ENCODE results near the gene MFNG.
"Not testable (repeated sequence)": the region's sequence is repeated elsewhere in the genome, so short reads cannot be mapped to it uniquely, and the experiment has no call there.

The MFNG gene

DNA sequence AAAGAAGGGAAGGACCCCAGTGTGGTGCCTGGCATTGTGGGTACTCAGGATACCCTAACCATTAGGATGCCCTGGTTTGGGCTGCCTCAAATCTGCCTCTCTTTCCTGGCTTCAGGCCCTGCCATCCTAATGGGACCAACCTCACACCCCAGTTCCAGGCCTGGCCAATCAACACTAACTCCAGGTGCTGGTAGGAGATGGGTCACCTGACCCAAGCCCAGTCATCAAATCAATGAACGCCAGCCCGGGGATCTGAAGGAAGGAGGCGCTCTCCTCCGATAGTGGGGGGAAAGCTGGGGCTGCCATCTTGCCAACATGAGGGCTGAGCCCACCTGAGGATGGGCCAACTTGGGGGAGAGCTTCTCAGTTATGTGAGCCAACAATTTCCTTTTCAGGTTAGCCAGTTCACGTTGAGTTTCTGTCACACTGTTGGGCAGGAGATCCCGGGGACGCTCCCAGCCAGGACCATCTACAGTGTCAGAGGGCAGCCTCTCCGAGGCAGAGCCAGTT lies 12.7 kb downstream of the MFNG start:
- DNase-seq (ENCODE audit: low read depth) = no peak

DNA sequence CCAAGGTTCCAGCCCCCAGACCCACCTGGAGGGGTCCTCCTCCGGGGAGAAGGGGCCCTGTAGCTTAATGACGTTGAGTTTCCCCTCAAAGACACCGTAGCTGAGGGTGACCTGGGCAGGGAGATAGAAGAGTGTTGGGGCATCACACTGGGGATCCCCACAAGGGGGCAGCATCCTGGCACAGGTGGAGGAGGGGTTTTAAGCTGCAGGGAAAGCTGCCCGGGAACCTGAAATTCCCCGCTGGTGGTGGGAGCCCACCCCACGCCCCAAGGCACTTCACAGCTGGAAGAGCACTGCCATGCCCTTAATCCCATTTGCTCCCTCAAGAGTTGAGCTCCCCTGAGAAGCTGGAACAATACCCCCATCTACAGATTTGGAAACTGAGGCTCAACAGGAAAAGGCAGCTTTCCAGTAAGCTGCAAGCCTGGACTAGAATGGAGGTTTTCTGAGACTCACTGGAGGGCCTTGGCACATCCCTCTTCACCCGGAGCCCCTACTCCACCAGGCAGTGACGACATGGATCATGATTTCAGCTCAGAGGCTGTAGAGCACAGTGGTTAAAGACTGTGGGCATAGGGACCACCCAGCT lies 13.7 kb downstream of the MFNG start:
- DNase-seq (ENCODE audit: low read depth) = peak; percentile 27

DNA sequence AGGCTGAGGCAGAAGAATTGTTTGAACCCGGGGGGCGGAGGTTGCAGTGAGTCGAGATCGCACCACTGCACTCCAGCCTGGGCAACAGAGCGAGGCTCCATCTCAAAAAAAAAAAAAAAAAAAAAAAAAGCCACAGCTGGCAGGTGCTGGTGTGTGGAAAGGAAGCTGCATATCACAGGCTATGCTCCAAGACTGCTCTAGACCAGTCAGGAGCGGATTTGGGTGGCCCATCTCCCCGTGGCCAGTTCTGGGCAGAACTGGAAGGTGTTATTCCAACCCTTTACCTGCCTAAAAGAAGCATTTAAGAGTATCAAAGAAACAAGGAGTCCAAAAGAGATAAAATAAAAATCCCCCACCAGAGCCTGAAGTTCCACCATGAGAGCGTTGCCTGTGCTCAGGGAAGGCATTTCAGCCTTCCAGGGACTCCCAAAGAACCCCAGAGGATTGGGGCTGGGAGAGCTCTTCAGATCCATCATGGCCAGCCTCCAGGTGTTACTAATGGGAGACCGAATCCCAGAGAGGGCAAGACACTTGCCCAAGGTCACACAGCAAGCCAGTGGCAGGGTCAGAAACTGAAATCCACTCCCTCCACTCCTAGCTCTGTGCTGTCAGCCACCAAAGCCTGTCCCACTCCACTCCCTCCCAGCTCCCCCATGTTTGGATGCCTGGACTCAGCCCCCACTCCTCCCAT lies 14.3 kb downstream of the MFNG start:
- no peak for DNase-seq (ENCODE audit: low read depth)

DNA sequence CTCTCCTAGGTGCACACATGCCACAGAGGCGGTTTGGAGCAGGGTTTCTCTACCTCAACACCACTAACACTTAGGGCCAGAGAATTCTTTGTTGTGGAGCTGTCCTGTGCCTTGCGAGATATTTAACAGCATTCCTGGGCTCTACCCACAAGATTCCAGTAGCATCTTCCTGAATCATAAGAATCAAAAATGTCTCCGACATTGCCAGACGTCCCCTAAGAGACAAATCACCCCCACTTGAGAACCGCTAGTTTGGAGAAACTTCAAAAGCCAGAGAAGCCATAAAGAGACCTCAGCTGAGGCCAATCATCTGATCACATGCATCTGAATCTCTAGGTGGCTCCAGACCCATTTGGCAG lies 16.1 kb downstream of the MFNG start:
- DNase-seq (ENCODE audit: low read depth) = no peak

DNA sequence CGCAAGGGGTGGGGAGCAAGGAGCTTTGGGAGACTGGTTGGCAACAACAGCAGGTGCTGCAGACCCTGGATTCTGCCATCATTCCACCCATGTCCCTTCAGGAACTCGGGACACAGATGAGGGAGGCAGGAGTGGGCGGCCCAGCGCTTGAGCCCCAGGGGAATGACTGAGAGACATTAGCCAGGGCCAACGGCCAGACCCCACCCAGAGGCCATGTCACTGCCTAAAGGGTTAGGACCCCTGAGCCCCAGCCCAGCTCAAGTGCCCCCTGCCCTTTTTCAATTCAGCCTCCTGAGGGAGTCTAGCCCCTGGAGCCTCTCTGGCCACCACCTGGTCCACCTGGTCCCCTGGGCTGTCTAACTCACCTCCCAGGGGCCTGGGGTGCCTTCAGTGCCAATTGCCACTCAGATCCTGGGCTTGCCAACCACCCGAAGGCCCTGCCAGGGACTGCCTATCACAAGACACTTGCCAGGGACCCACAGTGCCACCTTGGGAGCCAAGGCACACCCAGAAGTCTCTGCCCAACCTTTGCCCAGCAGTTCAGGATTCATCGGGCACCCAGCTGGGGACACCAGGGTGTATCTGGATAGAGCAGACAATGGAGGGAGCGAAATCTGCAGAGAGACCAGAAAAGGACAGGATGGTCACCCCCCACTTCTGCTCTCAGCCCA lies 16.6 kb downstream of the MFNG start:
- no peak for DNase-seq (ENCODE audit: low read depth)

DNA sequence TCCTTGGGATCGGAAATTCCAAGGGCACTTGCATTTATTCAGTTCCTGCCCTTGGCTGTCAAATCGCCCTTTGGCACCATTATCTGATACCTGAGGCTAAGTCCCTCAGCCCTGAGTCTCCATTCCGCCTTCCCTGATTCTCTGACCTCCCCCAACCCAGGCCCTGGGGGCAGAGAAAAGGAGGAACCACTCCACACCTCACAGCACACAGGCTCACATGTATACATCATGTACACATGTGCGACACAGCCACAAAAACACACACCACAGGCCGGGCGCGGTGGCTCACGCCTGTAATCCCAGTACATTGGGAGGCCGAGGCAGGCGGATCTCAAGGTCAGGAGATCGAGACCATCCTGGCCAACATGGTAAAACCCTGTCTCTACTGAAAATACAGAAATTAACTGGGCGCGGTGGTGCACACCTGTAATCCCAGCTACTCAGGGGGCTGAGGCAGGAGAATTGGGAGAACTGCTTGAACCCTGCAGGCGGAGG lies 17.9 kb downstream of the MFNG start:
- not testable (repeated sequence) for DNase-seq (ENCODE audit: low read depth)

DNA sequence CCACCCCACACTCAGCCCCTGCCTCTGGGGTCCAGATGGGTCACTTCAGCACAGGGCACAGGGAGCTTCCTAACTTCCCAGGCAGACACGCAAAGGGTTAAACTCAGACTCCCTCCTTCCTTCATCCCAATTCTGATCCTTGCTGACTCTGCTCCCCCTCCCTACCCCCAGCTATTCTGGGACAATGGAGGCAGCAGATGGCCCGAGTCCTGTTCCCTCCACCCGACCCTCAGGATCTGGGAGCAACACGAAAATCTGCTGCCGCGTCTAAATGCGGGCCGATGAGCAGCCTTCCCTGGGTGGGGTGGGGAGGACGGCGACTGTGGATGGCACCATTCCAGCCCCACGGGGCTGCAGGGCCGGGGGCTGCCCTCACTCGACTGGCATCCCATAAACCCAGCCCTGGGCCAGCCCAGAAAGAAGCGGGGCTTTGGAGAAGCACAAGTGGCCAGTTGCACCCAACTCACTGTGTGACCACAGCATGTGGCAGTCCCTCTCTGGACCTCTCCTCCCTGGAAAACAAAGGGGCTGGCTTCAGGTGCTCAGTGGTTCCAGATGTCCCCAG lies 18.7 kb downstream of the MFNG start:
- DNase-seq (ENCODE audit: low read depth) = no peak

DNA sequence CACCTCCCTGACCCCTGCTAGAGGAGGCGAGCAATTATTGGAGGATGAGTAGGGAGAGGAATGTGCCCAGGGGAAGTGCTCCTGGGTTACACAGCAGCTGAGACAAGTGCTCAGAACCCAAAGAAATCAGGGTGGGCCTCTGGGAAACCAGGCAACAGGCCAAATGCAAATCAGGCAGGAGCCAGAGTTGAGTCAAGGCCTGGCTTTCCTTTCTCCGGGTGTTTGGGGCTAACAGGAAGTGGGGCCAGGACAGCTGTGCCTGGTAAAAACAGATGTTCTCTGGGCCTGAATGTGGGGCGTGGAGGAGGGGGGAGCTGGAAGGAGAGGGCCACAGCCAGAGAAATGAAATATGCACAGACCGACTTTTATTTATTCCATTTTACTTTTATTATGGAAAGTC lies 22.0 kb downstream of the MFNG start:
- DNase-seq (ENCODE audit: low read depth) = no peak

DNA sequence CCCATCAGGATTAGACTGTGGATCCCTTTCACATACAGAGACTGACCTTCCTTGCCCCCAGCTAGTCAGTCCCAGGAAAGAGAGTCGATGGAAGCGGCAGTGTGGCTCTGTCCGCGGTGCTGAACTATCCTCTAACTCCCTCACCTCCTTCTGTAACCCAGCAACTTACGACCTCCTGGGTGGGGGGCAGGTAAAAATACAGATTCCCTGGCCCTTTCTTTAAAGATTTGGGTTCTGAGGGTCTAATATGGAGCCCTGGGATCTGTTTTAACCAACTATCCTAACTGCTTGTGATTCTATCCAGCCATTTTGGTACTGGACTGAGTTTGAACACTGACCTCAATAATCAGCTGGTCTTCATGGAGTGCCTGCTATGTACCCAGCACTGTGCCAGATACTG lies 23.2 kb downstream of the MFNG start:
- DNase-seq (ENCODE audit: low read depth) = no peak

DNA sequence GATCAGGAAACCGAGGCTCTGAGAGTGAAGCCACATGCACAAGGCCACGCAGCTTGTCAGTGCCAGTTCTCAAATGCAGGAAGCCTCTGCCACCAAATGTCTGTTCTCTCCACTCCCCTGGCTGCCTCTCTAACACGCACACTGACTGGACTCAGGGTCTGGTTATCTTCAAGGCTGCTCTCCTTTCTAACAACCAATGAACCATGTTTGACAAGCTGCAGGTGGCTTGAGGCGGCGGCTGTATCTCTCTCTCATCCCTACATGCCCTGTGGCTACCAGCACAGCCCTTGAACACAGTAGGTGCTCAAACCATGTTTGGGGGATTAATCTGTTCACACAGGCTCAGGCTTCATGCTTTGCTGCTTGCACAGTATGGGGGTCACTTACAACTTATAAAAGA lies 23.7 kb downstream of the MFNG start:
- no peak for DNase-seq (ENCODE audit: low read depth)

DNA sequence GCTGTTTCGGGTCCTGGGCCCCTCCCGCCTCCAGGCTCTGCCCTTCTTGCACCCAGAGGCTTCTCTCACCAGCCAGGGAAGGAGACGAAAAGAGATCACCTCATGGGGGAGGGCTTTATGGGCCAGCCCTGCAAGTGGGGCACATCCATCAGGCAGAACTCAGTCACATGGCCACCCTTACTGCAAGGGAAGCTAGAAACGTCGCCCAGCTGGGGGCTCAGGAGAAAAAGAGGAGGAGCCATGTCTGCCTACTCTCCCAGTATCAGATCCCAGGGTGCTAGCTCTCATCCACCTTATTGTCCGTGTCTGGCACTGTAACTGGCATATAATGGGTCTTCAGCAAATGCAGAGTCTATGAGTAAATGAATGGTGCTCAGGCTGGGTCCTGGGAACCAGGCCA lies 24.2 kb downstream of the MFNG start:
- no peak for DNase-seq (ENCODE audit: low read depth)

DNA sequence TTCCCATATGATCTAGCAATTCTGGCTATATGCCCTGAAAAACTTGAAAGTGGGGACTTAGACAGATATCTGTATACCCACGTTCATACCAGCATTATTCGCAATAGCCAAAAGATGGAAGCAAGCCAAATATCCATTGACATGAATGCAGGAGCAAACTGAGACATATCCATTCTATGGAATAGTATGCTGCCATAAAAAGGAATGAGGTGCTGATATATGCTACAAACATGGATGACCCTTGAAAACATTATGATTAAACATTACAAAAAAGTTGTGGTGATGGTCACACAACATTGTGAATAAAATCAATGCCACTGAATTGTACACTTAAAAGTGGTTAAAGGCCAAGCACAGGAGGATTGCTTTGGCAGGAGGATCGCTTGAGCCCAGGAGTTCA lies 25.5 kb downstream of the MFNG start:
- no peak for DNase-seq (ENCODE audit: low read depth)

DNA sequence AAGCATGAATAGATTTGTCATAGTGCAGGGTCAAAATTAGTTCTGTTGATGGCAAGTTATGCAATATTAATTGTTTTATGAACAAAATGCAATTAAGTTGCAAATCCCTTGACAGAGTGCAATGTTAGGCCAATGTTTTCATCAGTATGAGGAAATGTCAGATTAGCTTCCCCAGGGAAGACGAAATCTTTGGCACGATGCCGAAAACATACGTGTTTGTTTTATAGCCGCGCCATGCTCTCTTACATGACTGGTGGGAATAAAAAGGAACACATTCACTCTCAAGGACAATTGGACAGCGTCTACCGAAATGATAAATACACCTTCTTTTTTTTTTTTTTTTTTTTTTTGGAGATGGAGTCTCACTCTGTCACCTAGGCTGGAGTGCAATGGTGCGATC lies 27.0 kb downstream of the MFNG start:
- DNase-seq (ENCODE audit: low read depth) = no peak

DNA sequence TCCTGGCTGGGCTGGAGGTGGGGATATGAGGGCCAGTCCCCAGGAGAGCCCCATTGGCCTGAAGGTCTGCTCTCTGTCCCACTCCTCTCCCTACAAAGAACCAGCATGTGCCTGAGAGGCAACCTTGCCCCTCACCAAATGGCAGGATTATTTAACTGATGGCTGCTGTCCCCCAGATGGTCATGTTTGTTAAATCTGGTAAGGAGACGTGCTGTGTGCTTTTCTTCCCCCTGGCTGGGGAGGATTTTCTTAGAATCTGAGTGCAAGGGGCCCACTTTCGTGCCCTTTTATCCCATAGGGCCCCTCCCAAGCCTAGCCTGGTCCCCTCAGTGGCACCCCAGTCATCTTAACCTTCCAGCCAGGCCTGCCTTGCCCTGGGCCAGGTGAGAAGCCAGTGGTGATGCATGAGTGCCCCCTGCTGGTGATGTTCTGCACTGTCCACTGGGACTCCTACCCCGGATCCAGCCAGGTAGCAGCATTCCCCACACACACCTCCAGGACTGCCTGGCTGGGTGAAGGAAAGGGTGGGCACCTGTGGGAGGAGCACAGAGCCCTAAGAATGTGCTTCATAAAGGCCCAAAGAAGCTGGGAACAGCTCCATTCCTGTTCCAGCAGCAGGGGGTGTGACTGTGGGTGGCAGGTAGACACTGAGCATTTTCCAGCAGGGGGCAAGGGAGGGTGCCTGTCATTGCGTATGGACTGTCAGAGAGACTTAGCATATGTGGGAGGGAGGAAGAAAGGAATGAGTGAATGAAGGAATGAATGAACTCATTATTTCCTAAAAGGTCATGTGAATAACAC lies 28.9 kb downstream of the MFNG start:
- DNase-seq (ENCODE audit: low read depth) = peak; percentile 78

DNA sequence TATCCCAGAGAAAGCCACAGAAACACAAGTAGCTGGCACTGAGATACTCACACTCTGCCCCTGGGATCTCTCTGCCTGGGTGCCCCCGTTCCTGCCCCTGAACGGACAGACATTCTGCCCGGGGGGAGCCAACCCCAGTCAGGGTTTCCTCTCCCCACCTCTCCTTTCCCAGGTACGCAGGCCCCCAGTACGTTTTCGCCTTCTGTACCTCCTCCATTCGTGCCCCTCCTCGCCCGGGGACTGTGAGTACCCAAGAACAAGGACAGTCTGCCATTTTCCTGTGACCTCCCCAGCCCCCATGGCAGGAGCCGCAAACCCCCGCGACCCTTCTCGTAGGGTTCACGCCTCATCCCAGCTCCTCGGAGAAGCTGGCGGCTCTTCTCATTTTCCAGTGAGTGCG lies 29.8 kb downstream of the MFNG start:
- no peak for DNase-seq (ENCODE audit: low read depth)

DNA sequence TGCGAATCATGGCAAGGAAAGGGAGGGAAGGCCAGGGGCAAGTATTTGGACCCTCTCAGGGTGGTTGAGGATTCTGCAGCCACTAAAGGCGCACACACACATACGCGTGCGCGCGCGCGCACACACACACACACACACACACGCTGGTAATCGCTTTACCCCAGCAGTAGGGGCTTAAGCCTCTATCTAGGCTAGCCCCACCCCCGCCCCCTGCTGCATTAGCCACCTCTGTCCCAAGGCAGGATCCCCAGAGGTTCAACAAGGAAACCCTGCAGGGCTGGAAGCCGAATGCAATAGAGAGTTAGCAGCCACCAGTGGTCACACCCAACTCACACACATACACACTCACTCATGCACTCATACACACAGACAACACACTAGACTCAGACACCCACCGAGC lies 30.3 kb downstream of the MFNG start:
- DNase-seq (ENCODE audit: low read depth) = no peak

DNA sequence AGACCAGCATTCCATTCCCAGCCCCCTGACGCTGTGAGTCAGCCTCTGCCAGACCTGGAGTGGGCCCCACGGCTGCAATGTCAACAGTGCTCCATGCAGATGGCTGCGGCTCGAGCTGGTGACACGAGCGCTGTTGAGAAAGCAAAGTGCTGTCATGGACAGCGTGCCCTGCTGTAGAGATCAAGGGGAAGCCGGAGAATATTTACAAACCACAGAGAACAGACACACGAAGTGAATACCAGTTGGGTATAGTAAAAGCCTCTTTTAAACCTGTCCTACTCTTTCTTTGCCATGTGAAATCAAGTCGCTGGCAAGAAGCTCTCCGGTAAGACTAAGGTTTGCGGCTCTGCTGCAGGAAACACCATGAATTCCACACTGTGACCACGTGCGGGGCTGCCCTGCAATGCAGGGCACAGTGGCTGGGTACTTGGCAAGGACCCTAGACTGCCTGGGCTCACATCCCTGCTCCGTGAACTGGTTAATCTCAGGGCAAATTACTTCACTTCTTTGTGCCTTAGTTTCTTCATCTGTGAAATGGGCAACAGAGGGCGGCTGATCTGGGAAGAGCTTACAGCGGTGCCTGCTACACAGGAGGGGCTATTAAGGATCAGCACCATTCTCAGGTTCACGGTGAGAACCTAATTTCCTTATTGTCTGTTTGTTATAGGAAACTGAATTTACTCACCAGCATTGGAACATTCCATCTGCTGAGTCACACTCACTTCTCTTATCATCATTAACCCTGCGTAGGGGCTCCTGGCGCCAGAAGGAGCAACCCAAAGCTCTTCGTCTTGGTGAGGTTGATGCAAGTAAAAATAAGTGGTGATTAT lies 31.1 kb downstream of the MFNG start:
- no peak for DNase-seq (ENCODE audit: low read depth)

DNA sequence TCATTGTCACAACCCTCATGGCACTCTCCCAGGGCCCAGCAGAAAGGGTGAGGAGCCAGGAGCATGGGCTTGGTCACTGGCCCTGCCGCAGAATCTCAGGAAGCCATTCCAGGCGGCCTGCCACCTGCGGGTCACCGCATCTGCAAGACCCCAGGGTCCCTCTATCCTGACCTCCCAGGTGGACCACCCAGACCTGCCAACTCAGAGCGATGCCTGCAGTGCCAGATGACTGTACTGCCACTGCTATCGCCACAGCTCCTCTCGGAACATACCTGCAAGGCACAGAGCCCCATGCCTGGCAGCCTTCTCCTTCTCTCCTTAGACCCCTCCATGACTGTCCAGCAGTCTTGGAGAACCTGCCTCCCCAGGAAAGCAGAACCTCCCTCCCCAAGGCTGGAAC lies 32.5 kb downstream of the MFNG start:
- no peak for DNase-seq (ENCODE audit: low read depth)

DNA sequence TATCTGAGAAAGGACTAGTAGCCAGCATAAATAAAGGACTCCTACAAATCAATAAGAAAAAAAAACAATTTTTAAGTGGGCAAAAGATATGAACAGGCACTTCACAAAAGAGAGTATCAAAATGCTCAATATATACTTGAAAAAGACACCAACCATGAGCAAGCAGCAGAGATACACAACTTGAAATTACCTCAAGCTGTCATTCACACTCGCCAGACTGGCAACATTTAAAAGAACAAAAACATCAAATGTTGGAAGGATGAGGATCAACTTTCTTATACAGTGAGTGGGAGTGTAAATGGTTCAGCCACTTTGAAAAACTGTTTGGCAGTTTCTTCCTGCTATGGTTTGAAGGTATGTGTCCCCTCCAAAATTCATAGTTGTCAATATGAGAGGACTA lies 35.0 kb downstream of the MFNG start:
- no peak for DNase-seq (ENCODE audit: low read depth)

DNA sequence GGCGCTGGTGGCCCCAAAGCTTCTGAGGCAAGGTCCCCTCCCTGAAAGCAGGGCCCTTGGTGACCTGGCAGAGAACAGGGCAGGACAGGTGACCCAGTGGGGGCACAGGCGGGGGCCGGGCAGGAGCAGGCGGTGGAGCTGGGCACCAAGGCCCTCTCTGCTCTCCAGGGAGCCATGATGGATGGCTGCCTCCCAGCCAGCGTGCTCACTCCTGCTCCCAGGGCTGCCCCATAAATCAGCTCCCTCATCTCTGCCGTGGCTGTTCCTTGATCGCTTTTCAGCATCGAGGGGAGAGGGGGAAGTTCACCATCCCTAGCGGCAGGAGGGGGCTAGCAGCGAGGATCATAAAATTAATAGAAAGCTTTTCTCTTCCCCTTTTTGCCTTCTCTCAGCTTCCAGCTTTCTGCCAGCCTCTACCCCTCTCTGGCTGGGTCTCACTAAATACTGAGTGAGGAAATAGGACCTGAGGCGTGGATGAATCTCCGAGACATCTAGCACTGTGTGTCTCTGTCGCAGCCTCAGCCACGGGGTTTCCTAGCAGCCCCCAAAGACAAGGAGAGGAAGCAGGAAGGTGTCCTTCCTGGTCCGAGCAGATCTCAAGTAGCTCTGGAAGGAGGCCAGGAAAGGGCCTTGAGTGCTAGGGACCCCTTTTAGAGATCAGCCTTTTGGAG lies 36.7 kb downstream of the MFNG start:
- no peak for DNase-seq (ENCODE audit: low read depth)
